Measurements from ENCODE around the gene KSR2.

- TF ChIP-seq CTCF (IDR thresholded peaks at IDR 0.05; ENCODE audit: low read length) (no peak), EZH2 (IDR thresholded peaks at IDR 0.05; ENCODE audit: borderline replicate concordance, low read length) (no peak)
Measured at GRCh38 chr12:117790198-117790597, 178.6 kb downstream of the KSR2 start.
